Measurements from ENCODE around the gene VPS33B.

GRCh38 chr15:90994059-90994416 is 28.4 kb downstream of the VPS33B start:
- TF ChIP-seq CTCF (conservative IDR thresholded peaks at IDR 0.05; ENCODE audit: low read length): no peak
- TF ChIP-seq EZH2phosphoT487 (IDR thresholded peaks at IDR 0.05; ENCODE audit: borderline replicate concordance, low read depth, low read length): no peak
